HepG2 (cell line): ENCODE measurements around the gene PMM2. TPM values are rescaled to one million over a fixed set of nuclear protein-coding genes. Genes with fewer than 3 reads are reported as not detected.

Experiments
- AGO1 ChIP-seq: fragments of 200-400 bp; formaldehyde crosslinking; IDR thresholded peaks from 2 replicates; pipeline ENCODE4 v1.6.1; 2017; ENCODE audit warnings: mild to moderate bottlenecking, low read depth, low read length, moderate library complexity; ENCODE audit not compliant: poor library complexity, severe bottlenecking
- FOSL1 ChIP-seq: sonication (generic); formaldehyde crosslinking; IDR thresholded peaks from 2 replicates; pipeline ENCODE4 v1.9.0; 2021; ENCODE audit warnings: missing genetic modification reagents, borderline replicate concordance
- JUN ChIP-seq: sonication (generic); formaldehyde crosslinking; IDR thresholded peaks from 2 replicates; pipeline ENCODE4 v1.4.0; 2020; ENCODE audit warnings: mild to moderate bottlenecking, missing genetic modification reagents
- KLF16 ChIP-seq, 2 experiments: sonication (generic) in 1 of 2; formaldehyde crosslinking in 1 of 2; IDR thresholded peaks; 2 replicates each; pipeline versions ENCODE4 v1.6.1 to v1.8.0; 2016 to 2023; ENCODE audit warnings: missing genetic modification reagents in 2 of 2, missing compliant biosample characterization in 1 of 2
- PRDM4 ChIP-seq: sonication (generic); formaldehyde crosslinking; IDR thresholded peaks from 2 replicates; pipeline ENCODE4 v1.9.0; 2021; ENCODE audit warnings: missing genetic modification reagents, borderline replicate concordance
- RARG ChIP-seq: sonication (generic); formaldehyde crosslinking; IDR thresholded peaks from 2 replicates; pipeline ENCODE4 v1.4.0; 2020; ENCODE audit warnings: low read depth, mild to moderate bottlenecking, missing genetic modification reagents
- RBAK ChIP-seq: sonication (generic); formaldehyde crosslinking; IDR thresholded peaks from 2 replicates; pipeline ENCODE4 v1.5.1; 2020; ENCODE audit warnings: mild to moderate bottlenecking, missing genetic modification reagents
- SIN3A ChIP-seq: IDR thresholded peaks from 2 replicates; pipeline ENCODE4 v1.6.1; 2011; ENCODE audit warnings: low read depth, mild to moderate bottlenecking, control low read depth, low read length, borderline replicate concordance
- ZBTB10 ChIP-seq: sonication (generic); formaldehyde crosslinking; IDR thresholded peaks from 2 replicates; pipeline ENCODE4 v1.4.0; 2020; ENCODE audit warnings: missing genetic modification reagents, borderline replicate concordance
- ZBTB3 ChIP-seq: sonication (generic); formaldehyde crosslinking; IDR thresholded peaks from 2 replicates; pipeline ENCODE4 v1.4.0; 2020; ENCODE audit warnings: low read depth, mild to moderate bottlenecking, moderate library complexity, missing genetic modification reagents, borderline replicate concordance
- ZNF235 ChIP-seq: sonication (generic); formaldehyde crosslinking; IDR thresholded peaks from 2 replicates; pipeline ENCODE4 v1.8.1; 2023; ENCODE audit warnings: mild to moderate bottlenecking, missing genetic modification reagents, borderline replicate concordance
- polyA plus RNA-seq, 8 experiments: library from polyadenylated mRNA; depleted of rRNA in 3 of 8; stranded (reverse) in 7 of 8; unstranded in 1 of 8; fragments of >200 nt; fragmentation: Illumina TruSeq in 4 of 8; extraction: Trizol in 4 of 8; gene quantifications; 2 replicates each; pipeline versions ENCODE4 v1.2.1 to v1.2.3, GENCODE V29; 2011 to 2016; ENCODE audit warnings: low read depth in 4 of 8, missing spikeins in 1 of 8, mixed read lengths in 1 of 8; ENCODE audit not compliant: insufficient read depth in 1 of 8
- total RNA-seq, 5 experiments: library from RNA; depleted of rRNA; stranded (reverse); fragments of >200 nt; fragmentation: Illumina TruSeq; extraction: Trizol; gene quantifications; 2 replicates each; pipeline ENCODE4 v1.2.3, GENCODE V29; 2016; ENCODE audit warnings: low read depth in 1 of 5
- TF ChIP-seq, protein P1 (sequence below): sonication (generic); formaldehyde crosslinking; conservative IDR thresholded peaks from 2 replicates; pipeline ENCODE4 v1.4.0; 2020; ENCODE audit warnings: missing genetic modification reagents

Gene PMM2
- total and polyA plus RNA-seq, 2 of the 13 experiments (the other 11 are each of a cell fraction or from before 2014, with no cell fraction given), result 52.2 to 93.7 TPM

- TF ChIP-seq, protein P1, sequence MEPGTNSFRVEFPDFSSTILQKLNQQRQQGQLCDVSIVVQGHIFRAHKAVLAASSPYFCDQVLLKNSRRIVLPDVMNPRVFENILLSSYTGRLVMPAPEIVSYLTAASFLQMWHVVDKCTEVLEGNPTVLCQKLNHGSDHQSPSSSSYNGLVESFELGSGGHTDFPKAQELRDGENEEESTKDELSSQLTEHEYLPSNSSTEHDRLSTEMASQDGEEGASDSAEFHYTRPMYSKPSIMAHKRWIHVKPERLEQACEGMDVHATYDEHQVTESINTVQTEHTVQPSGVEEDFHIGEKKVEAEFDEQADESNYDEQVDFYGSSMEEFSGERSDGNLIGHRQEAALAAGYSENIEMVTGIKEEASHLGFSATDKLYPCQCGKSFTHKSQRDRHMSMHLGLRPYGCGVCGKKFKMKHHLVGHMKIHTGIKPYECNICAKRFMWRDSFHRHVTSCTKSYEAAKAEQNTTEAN (CRISPR knock-in tag), result no peak
- TF ChIP-seq ZBTB10 (0 out of 2 replicates have a peak, but pooled peaks have one; percentile 27), ZNF235 (CRISPR knock-in tag) (no peak; the same call in 1 of the 2 replicates), RARG (no peak), KLF16 (CRISPR knock-in tag; IDR thresholded peaks at IDR 0.05) (no peak; a peak in 1 of 4 replicates), AGO1 (no peak), SIN3A (no peak), JUN (no peak), ZBTB3 (CRISPR knock-in tag) (no peak), RBAK (CRISPR knock-in tag) (no peak), FOSL1 (CRISPR knock-in tag) (no peak), PRDM4 (CRISPR knock-in tag) (peak; percentile 65; the same call in 1 of the 2 replicates)
Observed at GRCh38 chr16:8867932-8868415, 70.3 kb downstream of the PMM2 start (continued).
